A673 (cell line): ENCODE data around the gene CAPN10. TPM values are rescaled to one million over a fixed set of nuclear protein-coding genes. Genes with fewer than 3 reads are reported as not detected.

Experiments used
- BruUV-seq: library from RNA; stranded (reverse); fragments of 400-500 nt; replicated peaks from 2 replicates; lab custom pipeline; 2021; lab: Mats Ljungman, UMichigan
- CTCF ChIA-PET: fragments of 300-600 bp; sonication (Branson Sonifier 250); formaldehyde crosslinking; loops from one replicate; lab custom pipeline; 2022; ENCODE audit warnings: antibody characterized with exemption; lab: Charles Lee
- POLR2A ChIA-PET: fragments of 300-600 bp; sonication (Branson Sonifier 250); formaldehyde crosslinking; loops from one replicate; lab custom pipeline; 2022; ENCODE audit warnings: antibody characterized with exemption; ENCODE audit not compliant: low non-redundant PET; lab: Charles Lee
- DNase-seq: peaks from one replicate; pipeline ENCODE4 v3.0.0-alpha.2; 2015; ENCODE audit warnings: low spot score
- H3K27ac ChIP-seq: fragments of 200-600 bp; sonication (generic); 2 replicates; pipeline ENCODE4 v1.5.1; 2016; ENCODE audit warnings: mixed run types, low read depth, mild to moderate bottlenecking, mixed read lengths, antibody characterized with exemption, low read length; ENCODE audit not compliant: poor library complexity, severe bottlenecking
- H3K27me3 ChIP-seq: fragments of 200-600 bp; sonication (generic); replicated peaks from 2 replicates; pipeline ENCODE4 v1.6.1; 2017; ENCODE audit warnings: mixed run types, low read depth, mild to moderate bottlenecking, mixed read lengths, antibody characterized with exemption, low read length; ENCODE audit not compliant: insufficient read depth, poor library complexity
- H3K36me3 ChIP-seq: fragments of 200-600 bp; sonication (generic); 2 replicates; pipeline ENCODE4 v1.6.1; 2016; ENCODE audit warnings: mixed run types, mild to moderate bottlenecking, mixed read lengths, antibody characterized with exemption, low read length; ENCODE audit not compliant: insufficient read depth, poor library complexity, severe bottlenecking
- H3K4me1 ChIP-seq: fragments of 200-600 bp; sonication (generic); 2 replicates; pipeline ENCODE4 v1.6.1; 2017; ENCODE audit warnings: mixed run types, mild to moderate bottlenecking, mixed read lengths, antibody characterized with exemption, low read length; ENCODE audit not compliant: insufficient read depth, poor library complexity, severe bottlenecking
- H3K4me3 ChIP-seq: fragments of 200-600 bp; sonication (generic); 2 replicates; pipeline ENCODE4 v1.5.1; 2016; ENCODE audit warnings: low read depth, mixed run types, mild to moderate bottlenecking, mixed read lengths, low read length; ENCODE audit not compliant: poor library complexity, severe bottlenecking
- H3K9me3 ChIP-seq: fragments of 200-600 bp; sonication (generic); 2 replicates; pipeline ENCODE4 v1.6.1; 2016; ENCODE audit warnings: mixed run types, low read depth, mild to moderate bottlenecking, mixed read lengths, antibody characterized with exemption, low read length; ENCODE audit not compliant: poor library complexity, severe bottlenecking
- EZH2 ChIP-seq: fragments of 200-600 bp; sonication (generic); IDR thresholded peaks from 2 replicates; pipeline ENCODE4 v1.6.1; 2017; ENCODE audit warnings: borderline replicate concordance, low read depth, mild to moderate bottlenecking, mixed read lengths, antibody characterized with exemption, low read length; ENCODE audit not compliant: poor library complexity, severe bottlenecking
- intact Hi-C: fragments of 100-400 bp; cut with micrococcal nuclease; formaldehyde crosslinking; loops from one replicate; pipeline ENCODE4 v1.10.0; 2022; ENCODE audit not compliant: unreplicated experiment
- total RNA-seq: library from RNA; stranded (reverse); gene quantifications from 2 replicates; pipeline ENCODE4 v1.2.3, GENCODE V29; 2021
- TF ChIP-seq, protein P1 (sequence below): fragments of 300-800, 200-600 bp; sonication (generic); conservative IDR thresholded peaks from 2 replicates; pipeline ENCODE4 v1.5.1; 2017; ENCODE audit warnings: low read depth, mild to moderate bottlenecking, antibody characterized with exemption, low read length, moderate library complexity, mixed read lengths

CAPN10 gene
- total RNA-seq, 1 experiment from 2014 or later = 43.5 TPM

DNA sequence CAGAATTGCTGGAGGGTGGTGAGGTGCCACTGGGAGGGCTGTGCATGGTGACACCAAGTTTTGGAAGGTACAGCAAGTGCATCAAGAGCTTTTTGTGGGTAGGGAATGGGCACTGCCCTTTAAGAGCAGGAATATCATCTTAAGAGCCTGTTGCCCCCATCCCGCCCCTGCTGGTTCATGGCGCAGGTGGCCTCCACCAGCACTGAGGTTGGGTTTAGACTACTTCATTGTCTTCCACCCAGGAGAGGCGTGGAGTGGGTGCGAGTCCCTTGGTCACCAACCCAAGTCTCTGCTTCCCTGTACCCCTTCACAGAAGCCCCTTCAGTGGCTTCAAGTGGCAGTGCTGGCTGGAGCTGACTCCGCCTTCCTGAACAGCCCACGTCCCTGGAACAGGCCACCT lies 10.5 kb upstream of the CAPN10 start:
- H3K4me1 ChIP-seq = no peaks in the 10 kb centered on the region
- no peak overlapping the region for H3K27ac ChIP-seq
- H3K9me3 ChIP-seq = no peaks in the 10 kb centered on the region
- peaks cover 11% of the 10 kb centered on the region for H3K36me3 ChIP-seq
- no peaks in the 10 kb centered on the region for H3K27me3 ChIP-seq
- no peak for TF ChIP-seq EZH2
- TF ChIP-seq, protein P1, sequence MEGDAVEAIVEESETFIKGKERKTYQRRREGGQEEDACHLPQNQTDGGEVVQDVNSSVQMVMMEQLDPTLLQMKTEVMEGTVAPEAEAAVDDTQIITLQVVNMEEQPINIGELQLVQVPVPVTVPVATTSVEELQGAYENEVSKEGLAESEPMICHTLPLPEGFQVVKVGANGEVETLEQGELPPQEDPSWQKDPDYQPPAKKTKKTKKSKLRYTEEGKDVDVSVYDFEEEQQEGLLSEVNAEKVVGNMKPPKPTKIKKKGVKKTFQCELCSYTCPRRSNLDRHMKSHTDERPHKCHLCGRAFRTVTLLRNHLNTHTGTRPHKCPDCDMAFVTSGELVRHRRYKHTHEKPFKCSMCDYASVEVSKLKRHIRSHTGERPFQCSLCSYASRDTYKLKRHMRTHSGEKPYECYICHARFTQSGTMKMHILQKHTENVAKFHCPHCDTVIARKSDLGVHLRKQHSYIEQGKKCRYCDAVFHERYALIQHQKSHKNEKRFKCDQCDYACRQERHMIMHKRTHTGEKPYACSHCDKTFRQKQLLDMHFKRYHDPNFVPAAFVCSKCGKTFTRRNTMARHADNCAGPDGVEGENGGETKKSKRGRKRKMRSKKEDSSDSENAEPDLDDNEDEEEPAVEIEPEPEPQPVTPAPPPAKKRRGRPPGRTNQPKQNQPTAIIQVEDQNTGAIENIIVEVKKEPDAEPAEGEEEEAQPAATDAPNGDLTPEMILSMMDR = no peak
- ChIA-PET POLR2A (no interaction called here), CTCF (no interaction called here)
- no peak for DNase-seq
- no TSS peak for BruUV-seq
- intact Hi-C loops = no loop called here
- no peak overlapping the region for H3K4me3 ChIP-seq

DNA sequence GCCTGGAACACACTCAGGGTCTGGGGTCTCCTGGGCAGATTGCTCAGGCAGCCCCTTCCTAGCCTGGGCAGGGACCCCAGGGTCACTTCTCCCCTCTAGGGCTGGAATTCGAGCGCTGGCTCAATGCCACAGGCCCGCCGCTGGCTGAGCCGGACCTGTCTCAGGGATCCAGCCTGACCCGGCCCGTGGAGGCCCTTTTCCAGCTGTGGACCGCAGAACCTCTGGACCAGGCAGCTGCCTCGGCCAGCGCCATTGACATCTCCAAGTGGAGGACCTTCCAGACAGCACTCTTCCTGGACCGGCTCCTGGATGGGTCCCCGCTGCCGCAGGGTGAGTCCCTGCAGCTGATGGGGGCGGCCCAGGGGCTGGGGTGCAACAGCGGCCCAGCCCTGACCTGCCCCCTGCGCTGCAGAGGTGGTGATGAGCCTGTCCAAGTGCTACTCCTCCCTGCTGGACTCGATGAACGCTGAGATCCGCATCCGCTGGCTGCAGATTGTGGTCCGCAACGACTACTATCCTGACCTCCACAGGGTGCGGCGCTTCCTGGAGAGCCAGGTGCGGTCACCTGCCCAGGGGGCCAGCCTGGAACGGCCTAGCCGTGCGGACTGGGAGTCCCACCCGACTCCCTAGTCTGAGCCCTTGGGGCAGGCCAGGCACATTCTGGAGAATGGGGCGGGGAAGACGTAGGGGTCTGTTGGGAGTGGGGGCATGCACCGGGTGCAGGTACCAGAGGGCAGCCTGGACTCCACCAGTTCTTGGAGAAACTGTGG lies 9.9 kb upstream of the CAPN10 start:
- Histone ChIP-seq H3K4me3 (no peak overlapping the region), H3K27me3 (no peaks in the 10 kb centered on the region), H3K36me3 (peaks cover 15% of the 10 kb centered on the region), H3K9me3 (no peaks in the 10 kb centered on the region), H3K27ac (no peak overlapping the region), H3K4me1 (no peaks in the 10 kb centered on the region)
- TF ChIP-seq EZH2 = no peak
- TF ChIP-seq, protein P1 = no peak
- intact Hi-C loops = no loop called here
- DNase-seq = no peak
- ChIA-PET CTCF (no interaction called here), POLR2A (no interaction called here)
- no TSS peak for BruUV-seq

DNA sequence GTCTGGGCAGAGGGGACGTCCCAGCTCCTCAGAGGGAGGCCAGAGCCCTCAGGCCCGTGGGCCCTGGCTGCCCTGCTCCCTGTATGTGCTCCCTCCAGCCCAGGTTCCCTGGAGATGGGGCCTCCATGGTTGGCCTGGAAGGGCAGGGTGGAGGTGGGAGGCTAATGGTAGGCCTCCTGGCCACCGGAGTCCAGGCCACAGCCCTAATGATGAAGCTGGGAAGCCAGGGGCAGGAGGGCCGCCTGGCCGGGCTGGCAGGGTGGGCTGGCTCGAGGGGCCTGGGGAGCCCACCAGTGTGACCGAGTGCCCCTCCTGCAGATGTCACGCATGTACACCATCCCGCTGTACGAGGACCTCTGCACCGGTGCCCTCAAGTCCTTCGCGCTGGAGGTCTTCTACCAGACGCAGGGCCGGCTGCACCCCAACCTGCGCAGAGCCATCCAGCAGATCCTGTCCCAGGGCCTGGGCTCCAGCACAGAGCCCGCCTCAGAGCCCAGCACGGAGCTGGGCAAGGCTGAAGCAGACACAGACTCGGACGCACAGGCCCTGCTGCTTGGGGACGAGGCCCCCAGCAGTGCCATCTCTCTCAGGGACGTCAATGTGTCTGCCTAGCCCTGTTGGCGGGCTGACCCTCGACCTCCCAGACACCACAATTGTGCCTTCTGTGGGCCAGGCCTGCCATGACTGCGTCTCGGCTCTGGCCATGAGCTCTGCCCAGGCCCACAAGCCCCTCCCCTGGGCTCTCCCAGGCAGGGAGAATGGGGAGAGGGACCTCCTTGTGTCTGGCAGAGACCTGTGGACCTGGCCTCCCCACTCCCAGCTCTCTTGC lies 9.0 kb upstream of the CAPN10 start:
- no peaks in the 10 kb centered on the region for H3K4me1 ChIP-seq
- H3K4me3 ChIP-seq = no peak overlapping the region
- TF ChIP-seq, protein P1 = no peak
- TF ChIP-seq EZH2 = no peak
- H3K9me3 ChIP-seq = no peaks in the 10 kb centered on the region
- no peak for DNase-seq
- no TSS peak for BruUV-seq
- ChIA-PET CTCF (no interaction called here), POLR2A (no interaction called here)
- intact Hi-C loops = no loop called here
- H3K36me3 ChIP-seq = peaks cover 15% of the 10 kb centered on the region
- H3K27ac ChIP-seq = no peak overlapping the region
- H3K27me3 ChIP-seq = no peaks in the 10 kb centered on the region
